Measurements from ENCODE around the gene DEPDC4. TPM values are rescaled to one million over a fixed set of nuclear protein-coding genes. Genes with fewer than 3 reads are reported as not detected.

Gene DEPDC4
- total and polyA plus RNA-seq, 2 of the 13 experiments (the other 11 are each of a cell fraction or from before 2014, with no cell fraction given), result 2.2 to 5.7 TPM

DNA sequence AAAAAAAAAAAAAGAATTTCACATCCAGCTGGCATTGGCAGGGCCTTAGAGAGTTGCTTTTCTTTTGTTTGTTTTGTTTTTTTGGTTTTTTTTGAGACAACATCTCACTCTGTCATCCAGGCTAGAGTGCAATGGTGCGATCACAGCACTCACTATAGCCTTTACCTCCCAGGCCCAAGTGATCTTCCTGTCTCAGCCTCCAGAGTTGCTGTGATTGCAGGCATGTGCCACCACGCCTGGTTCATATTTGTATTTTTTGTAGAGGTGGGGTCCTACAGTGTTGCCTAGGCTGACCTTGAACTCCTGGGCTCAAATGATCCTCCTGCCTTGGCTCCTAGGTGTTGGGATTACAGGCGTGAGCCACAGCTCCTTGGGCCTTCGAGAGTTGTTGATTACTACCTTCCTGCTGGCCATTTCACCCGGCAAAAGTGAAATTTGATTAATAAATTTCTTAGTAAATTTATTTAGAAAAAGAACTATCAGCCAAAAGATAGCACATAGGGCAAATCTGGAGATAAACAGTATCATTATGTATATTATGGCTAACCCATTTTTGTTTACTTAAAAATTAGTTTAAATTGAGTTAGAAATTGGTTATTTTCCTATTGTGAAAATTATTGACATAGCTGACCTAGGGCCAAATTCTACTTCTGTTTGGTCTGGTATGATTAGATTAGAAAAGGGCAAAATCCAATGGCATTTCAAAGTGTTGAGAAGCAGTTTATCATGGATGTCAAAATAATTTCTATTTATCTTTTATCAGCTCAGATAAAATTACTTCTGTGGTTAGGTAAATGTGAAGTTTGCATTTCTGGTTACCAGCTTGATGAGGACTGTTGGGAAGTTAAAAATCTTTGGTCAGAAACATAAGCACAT is 53.6 kb downstream of the DEPDC4 start (continued):
- TF ChIP-seq, protein P1, sequence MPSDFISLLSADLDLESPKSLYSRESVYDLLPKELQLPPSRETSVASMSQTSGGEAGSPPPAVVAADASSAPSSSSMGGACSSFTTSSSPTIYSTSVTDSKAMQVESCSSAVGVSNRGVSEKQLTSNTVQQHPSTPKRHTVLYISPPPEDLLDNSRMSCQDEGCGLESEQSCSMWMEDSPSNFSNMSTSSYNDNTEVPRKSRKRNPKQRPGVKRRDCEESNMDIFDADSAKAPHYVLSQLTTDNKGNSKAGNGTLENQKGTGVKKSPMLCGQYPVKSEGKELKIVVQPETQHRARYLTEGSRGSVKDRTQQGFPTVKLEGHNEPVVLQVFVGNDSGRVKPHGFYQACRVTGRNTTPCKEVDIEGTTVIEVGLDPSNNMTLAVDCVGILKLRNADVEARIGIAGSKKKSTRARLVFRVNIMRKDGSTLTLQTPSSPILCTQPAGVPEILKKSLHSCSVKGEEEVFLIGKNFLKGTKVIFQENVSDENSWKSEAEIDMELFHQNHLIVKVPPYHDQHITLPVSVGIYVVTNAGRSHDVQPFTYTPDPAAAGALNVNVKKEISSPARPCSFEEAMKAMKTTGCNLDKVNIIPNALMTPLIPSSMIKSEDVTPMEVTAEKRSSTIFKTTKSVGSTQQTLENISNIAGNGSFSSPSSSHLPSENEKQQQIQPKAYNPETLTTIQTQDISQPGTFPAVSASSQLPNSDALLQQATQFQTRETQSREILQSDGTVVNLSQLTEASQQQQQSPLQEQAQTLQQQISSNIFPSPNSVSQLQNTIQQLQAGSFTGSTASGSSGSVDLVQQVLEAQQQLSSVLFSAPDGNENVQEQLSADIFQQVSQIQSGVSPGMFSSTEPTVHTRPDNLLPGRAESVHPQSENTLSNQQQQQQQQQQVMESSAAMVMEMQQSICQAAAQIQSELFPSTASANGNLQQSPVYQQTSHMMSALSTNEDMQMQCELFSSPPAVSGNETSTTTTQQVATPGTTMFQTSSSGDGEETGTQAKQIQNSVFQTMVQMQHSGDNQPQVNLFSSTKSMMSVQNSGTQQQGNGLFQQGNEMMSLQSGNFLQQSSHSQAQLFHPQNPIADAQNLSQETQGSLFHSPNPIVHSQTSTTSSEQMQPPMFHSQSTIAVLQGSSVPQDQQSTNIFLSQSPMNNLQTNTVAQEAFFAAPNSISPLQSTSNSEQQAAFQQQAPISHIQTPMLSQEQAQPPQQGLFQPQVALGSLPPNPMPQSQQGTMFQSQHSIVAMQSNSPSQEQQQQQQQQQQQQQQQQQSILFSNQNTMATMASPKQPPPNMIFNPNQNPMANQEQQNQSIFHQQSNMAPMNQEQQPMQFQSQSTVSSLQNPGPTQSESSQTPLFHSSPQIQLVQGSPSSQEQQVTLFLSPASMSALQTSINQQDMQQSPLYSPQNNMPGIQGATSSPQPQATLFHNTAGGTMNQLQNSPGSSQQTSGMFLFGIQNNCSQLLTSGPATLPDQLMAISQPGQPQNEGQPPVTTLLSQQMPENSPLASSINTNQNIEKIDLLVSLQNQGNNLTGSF (CRISPR knock-in tag; IDR thresholded peaks at IDR 0.05), result no peak
- TF ChIP-seq, protein P2, sequence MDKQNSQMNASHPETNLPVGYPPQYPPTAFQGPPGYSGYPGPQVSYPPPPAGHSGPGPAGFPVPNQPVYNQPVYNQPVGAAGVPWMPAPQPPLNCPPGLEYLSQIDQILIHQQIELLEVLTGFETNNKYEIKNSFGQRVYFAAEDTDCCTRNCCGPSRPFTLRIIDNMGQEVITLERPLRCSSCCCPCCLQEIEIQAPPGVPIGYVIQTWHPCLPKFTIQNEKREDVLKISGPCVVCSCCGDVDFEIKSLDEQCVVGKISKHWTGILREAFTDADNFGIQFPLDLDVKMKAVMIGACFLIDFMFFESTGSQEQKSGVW (CRISPR knock-in tag; IDR thresholded peaks at IDR 0.05; ENCODE audit: borderline replicate concordance), result no peak
- TF ChIP-seq RFX1 (IDR thresholded peaks at IDR 0.05) (no peak), CEBPB (IDR thresholded peaks at IDR 0.05; ENCODE audit: borderline replicate concordance, low read depth, low read length) (no peak), FOXC1 (CRISPR knock-in tag; IDR thresholded peaks at IDR 0.05; ENCODE audit: borderline replicate concordance) (no peak), ZNF543 (CRISPR knock-in tag; IDR thresholded peaks at IDR 0.05) (no peak), KMT2A (CRISPR knock-in tag; IDR thresholded peaks at IDR 0.05) (no peak), KAT2B (IDR thresholded peaks at IDR 0.05; ENCODE audit: borderline replicate concordance, low read depth, low read length) (no peak), SATB2 (CRISPR knock-in tag; IDR thresholded peaks at IDR 0.05) (no peak)
- TF ChIP-seq, protein P3, sequence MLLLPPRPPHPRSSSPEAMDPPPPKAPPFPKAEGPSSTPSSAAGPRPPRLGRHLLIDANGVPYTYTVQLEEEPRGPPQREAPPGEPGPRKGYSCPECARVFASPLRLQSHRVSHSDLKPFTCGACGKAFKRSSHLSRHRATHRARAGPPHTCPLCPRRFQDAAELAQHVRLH (CRISPR knock-in tag; IDR thresholded peaks at IDR 0.05; ENCODE audit: borderline replicate concordance, low read depth), result no peak
